ENCODE results near the gene TOP3B.

DNA sequence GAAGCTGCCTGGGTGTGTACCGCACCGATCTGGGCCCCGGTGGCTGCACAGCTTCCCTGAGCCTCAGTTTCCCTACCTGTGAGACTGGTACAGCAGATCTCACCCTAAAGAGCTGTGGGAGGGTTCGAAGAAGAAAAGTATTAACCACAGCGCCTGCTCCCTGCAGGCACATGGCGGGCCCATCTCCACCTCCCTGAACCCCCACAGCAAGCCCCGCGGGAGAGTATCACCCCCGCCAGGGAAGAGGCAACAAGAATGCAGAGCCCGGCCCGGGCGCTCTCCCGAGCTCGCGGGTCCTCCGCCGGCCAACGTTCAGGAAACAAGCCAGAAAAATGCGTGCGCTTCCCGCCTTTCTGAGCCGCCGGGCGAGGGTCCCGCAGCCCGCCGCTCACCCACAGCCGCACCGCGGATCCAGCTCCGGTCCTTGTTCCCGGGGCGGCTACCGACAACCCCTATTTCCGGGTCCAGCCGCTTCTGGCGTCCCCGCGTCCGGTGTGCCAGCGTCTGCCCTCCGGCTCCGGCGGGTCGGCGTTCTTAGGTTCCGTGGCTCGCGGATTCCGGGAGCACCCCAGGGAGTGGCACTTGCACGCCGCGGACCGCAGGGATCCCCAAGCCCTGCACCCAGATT, at the start of gene TOP3B:
- TF ChIP-seq POLR2AphosphoS5 (IDR thresholded peaks at IDR 0.05; ENCODE audit: low read depth, low read length) (peak; percentile 87), TAF1 (IDR thresholded peaks at IDR 0.05; ENCODE audit: low read depth, low read length) (peak; percentile 90), SPI1 (IDR thresholded peaks at IDR 0.05; ENCODE audit: low read depth, low read length) (no peak), POLR2A (IDR thresholded peaks at IDR 0.05; ENCODE audit: low read depth, low read length) (peak; percentile 80), POU2F2 (IDR thresholded peaks at IDR 0.05; ENCODE audit: low read depth, low read length) (peak; percentile 87)
